Activated CD4-positive, alpha-beta T cell treated with anti-CD3 and anti-CD28 coated beads for 36 hours (primary cell): ENCODE measurements around the gene PIGQ. TPM values are rescaled to one million over a fixed set of nuclear protein-coding genes. Genes with fewer than 3 reads are reported as not detected.

Experiments used
- ATAC-seq: fragments of 200-7000 bp; cut with Tn5 transposase; one replicate; pipeline ENCODE4 v1.10.0; 2021; ENCODE audit warnings: mild to moderate bottlenecking, moderate library complexity
- CTCF ChIA-PET: fragments of 350-600 bp; sonication (Branson Sonifier 250); formaldehyde crosslinking; loops from one replicate; lab custom pipeline; 2021; ENCODE audit warnings: antibody characterized with exemption; lab: Charles Lee
- POLR2A ChIA-PET: fragments of 350-600 bp; sonication (Branson Sonifier 250); formaldehyde crosslinking; loops from one replicate; lab custom pipeline; 2021; ENCODE audit warnings: antibody characterized with exemption, inconsistent platforms; lab: Charles Lee
- DNase-seq: peaks from one replicate; pipeline ENCODE4 v3.0.0-alpha.2; 2020
- H3K27ac Mint-ChIP-seq: one replicate; pipeline ENCODE4 v1.8.0; 2021; ENCODE audit warnings: mixed read lengths
- H3K27me3 Mint-ChIP-seq: one replicate; pipeline ENCODE4 v1.8.0; 2021; ENCODE audit warnings: mixed read lengths
- H3K36me3 Mint-ChIP-seq: one replicate; pipeline ENCODE4 v1.8.0; 2021; ENCODE audit warnings: low read depth, mixed read lengths
- H3K4me1 Mint-ChIP-seq: one replicate; pipeline ENCODE4 v1.8.0; 2021; ENCODE audit warnings: mixed read lengths
- H3K4me3 Mint-ChIP-seq: one replicate; pipeline ENCODE4 v1.8.0; 2021; ENCODE audit warnings: mild to moderate bottlenecking, moderate library complexity, mixed read lengths
- H3K9me3 Mint-ChIP-seq: one replicate; pipeline ENCODE4 v1.8.0; 2021; ENCODE audit warnings: low read depth, mixed read lengths
- intact Hi-C, 2 experiments: fragments of 100-400 bp; cut with DNase I in 1 of 2; cut with micrococcal nuclease in 1 of 2; formaldehyde crosslinking; loops; one replicate each; pipeline versions ENCODE4 v1.14.2 to v1.15.1; 2022 to 2024; cut with DNase I, micrococcal nuclease
- microRNA-seq: library from miRNA; unstranded; fragments of <30 nt; microRNA quantifications from one replicate; pipeline ENCODE4 v1.2.0, GENCODE V29; 2021; ENCODE audit warnings: borderline replicate concordance
- total RNA-seq, 2 experiments: library from RNA; stranded (reverse); gene quantifications; one replicate each; pipeline ENCODE4 v1.2.3, GENCODE V29; 2021

PIGQ gene
- total RNA-seq, 2 experiments from 2014 or later: 24.2 to 24.7 TPM

DNA sequence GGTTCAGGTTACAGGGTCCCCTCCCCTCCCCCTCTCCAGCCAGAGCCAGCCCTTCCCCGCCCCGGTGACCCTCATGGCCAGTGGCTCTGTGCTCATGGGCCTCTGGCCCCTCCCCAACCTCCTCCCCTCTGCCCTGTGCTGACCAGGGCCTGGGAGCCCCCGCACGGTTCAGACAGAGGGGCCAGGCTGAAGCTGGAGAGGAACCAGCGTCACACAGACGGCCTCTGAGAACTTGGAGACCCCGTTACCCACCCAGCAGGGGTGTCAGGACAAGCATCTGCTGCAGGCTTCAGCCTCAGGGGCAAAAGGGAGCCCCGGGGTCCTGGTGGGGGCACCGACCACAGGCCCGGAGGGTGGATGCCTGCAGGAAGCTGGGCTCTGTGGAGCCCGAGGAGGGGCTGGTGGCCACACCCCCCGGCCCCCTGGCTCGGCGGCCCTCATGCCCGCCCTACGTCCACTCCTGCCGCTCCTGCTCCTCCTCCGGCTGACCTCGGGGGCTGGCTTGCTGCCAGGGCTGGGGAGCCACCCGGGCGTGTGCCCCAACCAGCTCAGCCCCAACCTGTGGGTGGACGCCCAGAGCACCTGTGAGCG, 61.1 kb downstream of the PIGQ start, which contains the start of gene WFIKKN1:
Gene WFIKKN1, plus strand, starts transcription at position 171 of the 591 bp plus-strand sequence. Its CDS starts 269 bp downstream, at position 440.
- Mint-ChIP-seq H3K36me3 (peaks cover 7% of the 10 kb centered on the region), H3K4me1 (peaks cover 7% of the 10 kb centered on the region), H3K9me3 (no peaks in the 10 kb centered on the region), H3K27me3 (no peaks in the 10 kb centered on the region), H3K4me3 (no peak within 1 kb of the TSS), H3K27ac (no peak within 1 kb of the TSS)
- POLR2A ChIA-PET: no interaction called here
- DNase-seq: no peak
- intact Hi-C loops: no loop called here
- CTCF ChIA-PET: no interaction called here
- no peak for ATAC-seq

GRCh38 chr16:631808-632358, 62.1 kb downstream of the PIGQ start:
- POLR2A ChIA-PET: no interaction called here
- DNase-seq (no peak), ATAC-seq (no peak)
- H3K4me3 Mint-ChIP-seq: no peak overlapping the region
- H3K36me3 Mint-ChIP-seq: peaks cover 9% of the 10 kb centered on the region
- CTCF ChIA-PET: no interaction called here
- H3K9me3 Mint-ChIP-seq: no peaks in the 10 kb centered on the region
- no peaks in the 10 kb centered on the region for H3K27me3 Mint-ChIP-seq
- no peak overlapping the region for H3K27ac Mint-ChIP-seq
- peaks cover 11% of the 10 kb centered on the region for H3K4me1 Mint-ChIP-seq
- intact Hi-C loops: no loop called here

GRCh38 chr16:632486-633335, 62.9 kb downstream of the PIGQ start:
- DNase-seq (no peak), ATAC-seq (no peak)
- H3K36me3 Mint-ChIP-seq: peaks cover 9% of the 10 kb centered on the region
- H3K4me1 Mint-ChIP-seq: peaks cover 12% of the 10 kb centered on the region
- H3K27me3 Mint-ChIP-seq: no peaks in the 10 kb centered on the region
- no peaks in the 10 kb centered on the region for H3K9me3 Mint-ChIP-seq
- ChIA-PET POLR2A (no interaction called here), CTCF (no interaction called here)
- H3K4me3 Mint-ChIP-seq: no peak overlapping the region
- intact Hi-C loops: no loop called here
- no peak overlapping the region for H3K27ac Mint-ChIP-seq

GRCh38 chr16:633336-634050, 63.7 kb downstream of the PIGQ start:
- no peaks in the 10 kb centered on the region for H3K27me3 Mint-ChIP-seq
- no peak for DNase-seq
- POLR2A ChIA-PET: no interaction called here
- no peaks in the 10 kb centered on the region for H3K9me3 Mint-ChIP-seq
- intact Hi-C loops: no loop called here
- H3K36me3 Mint-ChIP-seq: peaks cover 9% of the 10 kb centered on the region
- no peak for ATAC-seq
- no peak overlapping the region for H3K27ac Mint-ChIP-seq
- H3K4me3 Mint-ChIP-seq: no peak overlapping the region
- peaks cover 13% of the 10 kb centered on the region for H3K4me1 Mint-ChIP-seq
- CTCF ChIA-PET: interaction anchor here (0.6 kb wide), 1 partner anchor 1571 kb away, joined by 4 read pairs; no protein-coding TSS in a partner anchor

Small RNA genes within 50 kb of the gene (microRNA-seq; reads per million reads assigned to microRNA genes)
- gene MIR3176 (12.3 reads per million, percentile 35 among the genes with 10 or more reads in this experiment), gene MIR5587 (not detected)

Other genes with a start within 250 kb of the PIGQ start
- 10 to 100 TPM; 20.0 to 23.8 TPM for gene AXIN1, start 217.2 kb upstream of the PIGQ start, total RNA-seq
- 10 to 100 TPM; 90.2 to 94.4 TPM for gene MRPL28, start 199.4 kb upstream of the PIGQ start, total RNA-seq
- gene PGAP6, start 188.0 kb upstream of the PIGQ start, total RNA-seq: 10 to 100 TPM; 22.9 to 40.8 TPM
- 10 to 100 TPM; 55.9 to 72.1 TPM for gene NME4, start 172.8 kb upstream of the PIGQ start, total RNA-seq
- gene DECR2, start 168.1 kb upstream of the PIGQ start, total RNA-seq: 10 to 100 TPM; 11.5 to 13.0 TPM
- 10 to 100 TPM; 14.2 to 17.0 TPM for gene RAB11FIP3, start 144.3 kb upstream of the PIGQ start, total RNA-seq
- gene CAPN15, start 42.3 kb upstream of the PIGQ start, total RNA-seq: 10 to 100 TPM; 64.7 to 69.7 TPM
- not detected for gene PRR35, start 9.6 kb upstream of the PIGQ start, total RNA-seq
- gene NHLRC4, start 3.0 kb upstream of the PIGQ start, total RNA-seq: under 1 TPM; 0.19 to 0.87 TPM
- 1 to 10 TPM; 8.9 to 9.6 TPM for gene RAB40C, start 20.1 kb downstream of the PIGQ start, total RNA-seq
- gene WFIKKN1, start 61.0 kb downstream of the PIGQ start, total RNA-seq: 1 to 10 TPM in 1 of 2 experiments, under 1 TPM in 1; 0.74 to 1.1 TPM
- 100 to 1,000 TPM; 116 to 127 TPM for gene METTL26, start 66.3 kb downstream of the PIGQ start, total RNA-seq
- 10 to 100 TPM; 28.5 to 44.0 TPM for gene MCRIP2, start 71.9 kb downstream of the PIGQ start, total RNA-seq
- 10 to 100 TPM; 43.6 to 55.9 TPM for gene WDR90, start 79.4 kb downstream of the PIGQ start, total RNA-seq
- gene RHOT2, start 98.2 kb downstream of the PIGQ start, total RNA-seq: 100 to 1,000 TPM; 123 to 130 TPM
- gene RHBDL1, start 105.7 kb downstream of the PIGQ start, total RNA-seq: under 1 TPM; 0.40 to 0.59 TPM
- gene STUB1, start 110.4 kb downstream of the PIGQ start, total RNA-seq: 10 to 100 TPM; 61.1 to 67.0 TPM
- gene JMJD8, start 114.4 kb downstream of the PIGQ start, total RNA-seq: 10 to 100 TPM; 26.1 to 31.4 TPM
- 10 to 100 TPM; 18.4 to 23.1 TPM for gene WDR24, start 120.4 kb downstream of the PIGQ start, total RNA-seq
- 1 to 10 TPM; 6.1 to 6.8 TPM for gene FBXL16, start 135.8 kb downstream of the PIGQ start, total RNA-seq
- 10 to 100 TPM; 11.1 to 13.3 TPM for gene METRN, start 145.2 kb downstream of the PIGQ start, total RNA-seq
- gene ANTKMT, start 151.2 kb downstream of the PIGQ start, total RNA-seq: 10 to 100 TPM; 13.3 to 27.0 TPM
- gene CCDC78, start 156.5 kb downstream of the PIGQ start, total RNA-seq: 1 to 10 TPM; 1.8 to 2.4 TPM
- gene HAGHL, start 157.1 kb downstream of the PIGQ start, total RNA-seq: 10 to 100 TPM; 10.0 to 11.7 TPM
- gene CIAO3, start 171.0 kb downstream of the PIGQ start, total RNA-seq: 10 to 100 TPM; 28.3 to 31.9 TPM
- gene MSLN, start 190.8 kb downstream of the PIGQ start, total RNA-seq: not detected
- 10 to 100 TPM; 16.3 to 17.5 TPM for gene RPUSD1, start 218.4 kb downstream of the PIGQ start, total RNA-seq
- 100 to 1,000 TPM in 1 of 2 experiments, 10 to 100 TPM in 1; 82.2 to 105 TPM for gene CHTF18, start 218.7 kb downstream of the PIGQ start, total RNA-seq
- gene GNG13, start 230.8 kb downstream of the PIGQ start, total RNA-seq: not detected